ENCODE data around the gene WNT6. TPM values are rescaled to one million over a fixed set of nuclear protein-coding genes. Genes with fewer than 3 reads are reported as not detected.
A peak's percentile ranks its signal among the peaks of the same experiment; 100 is the strongest.

Gene WNT6
- total RNA-seq, 1 experiment from 2014 or later, result 8.1 TPM

- Histone ChIP-seq H3K9me3 (ENCODE audit: control insufficient read depth, insufficient read depth, low read depth, low read length) (no peaks in the 10 kb centered on the region), H3K27ac (ENCODE audit: low read length) (peak overlapping the region; percentile 80), H3K4me1 (ENCODE audit: control insufficient read depth, insufficient read depth, low read length) (peaks cover 54% of the 10 kb centered on the region), H3K4me3 (ENCODE audit: low read depth in 2 of 2, low read length in 2 of 2) (peak overlapping the region; percentile 26 to 62; a peak in 3 of 4 replicates), H3K36me3 (ENCODE audit: control insufficient read depth, insufficient read depth, low read length) (no peaks in the 10 kb centered on the region), H3K27me3 (ENCODE audit: control insufficient read depth, insufficient read depth, low read length) (no peaks in the 10 kb centered on the region)
- POLR2A ChIA-PET, result interaction anchor here (0.5 to 0.6 kb wide), 2 partner anchors 208 to 243 kb away, joined by 4 to 5 read pairs; no protein-coding TSS in a partner anchor
- peak; percentile 55 for ATAC-seq
- BruUV-seq (replicated peaks), result no TSS peak
- CTCF ChIA-PET, result interaction anchor here (0.6 to 3.6 kb wide), 3 partner anchors 19 to 63 kb away, joined by 3 to 102 read pairs (median 8); partner anchors contain the start of gene CDK5R2
- intact Hi-C loops (cut with micrococcal nuclease; ENCODE audit: unreplicated experiment) (no loop called here), in situ Hi-C loops (cut with HindIII; ENCODE audit: low pct_unique_long_range_greater_than_20kb, low sequenced_read_pairs) (no loop called here)
- TF ChIP-seq SIN3A (IDR thresholded peaks at IDR 0.05; ENCODE audit: borderline replicate concordance, insufficient read depth, low read depth, low read length) (no peak), POLR2AphosphoS5 (IDR thresholded peaks at IDR 0.05; ENCODE audit: low read depth, low read length) (no peak), TCF7L2 (IDR thresholded peaks at IDR 0.05; ENCODE audit: low read depth, low read length) (no peak)
- TF ChIP-seq, protein P1, sequence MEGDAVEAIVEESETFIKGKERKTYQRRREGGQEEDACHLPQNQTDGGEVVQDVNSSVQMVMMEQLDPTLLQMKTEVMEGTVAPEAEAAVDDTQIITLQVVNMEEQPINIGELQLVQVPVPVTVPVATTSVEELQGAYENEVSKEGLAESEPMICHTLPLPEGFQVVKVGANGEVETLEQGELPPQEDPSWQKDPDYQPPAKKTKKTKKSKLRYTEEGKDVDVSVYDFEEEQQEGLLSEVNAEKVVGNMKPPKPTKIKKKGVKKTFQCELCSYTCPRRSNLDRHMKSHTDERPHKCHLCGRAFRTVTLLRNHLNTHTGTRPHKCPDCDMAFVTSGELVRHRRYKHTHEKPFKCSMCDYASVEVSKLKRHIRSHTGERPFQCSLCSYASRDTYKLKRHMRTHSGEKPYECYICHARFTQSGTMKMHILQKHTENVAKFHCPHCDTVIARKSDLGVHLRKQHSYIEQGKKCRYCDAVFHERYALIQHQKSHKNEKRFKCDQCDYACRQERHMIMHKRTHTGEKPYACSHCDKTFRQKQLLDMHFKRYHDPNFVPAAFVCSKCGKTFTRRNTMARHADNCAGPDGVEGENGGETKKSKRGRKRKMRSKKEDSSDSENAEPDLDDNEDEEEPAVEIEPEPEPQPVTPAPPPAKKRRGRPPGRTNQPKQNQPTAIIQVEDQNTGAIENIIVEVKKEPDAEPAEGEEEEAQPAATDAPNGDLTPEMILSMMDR (IDR thresholded peaks at IDR 0.05), result no peak
- TF ChIP-seq, protein P2, sequence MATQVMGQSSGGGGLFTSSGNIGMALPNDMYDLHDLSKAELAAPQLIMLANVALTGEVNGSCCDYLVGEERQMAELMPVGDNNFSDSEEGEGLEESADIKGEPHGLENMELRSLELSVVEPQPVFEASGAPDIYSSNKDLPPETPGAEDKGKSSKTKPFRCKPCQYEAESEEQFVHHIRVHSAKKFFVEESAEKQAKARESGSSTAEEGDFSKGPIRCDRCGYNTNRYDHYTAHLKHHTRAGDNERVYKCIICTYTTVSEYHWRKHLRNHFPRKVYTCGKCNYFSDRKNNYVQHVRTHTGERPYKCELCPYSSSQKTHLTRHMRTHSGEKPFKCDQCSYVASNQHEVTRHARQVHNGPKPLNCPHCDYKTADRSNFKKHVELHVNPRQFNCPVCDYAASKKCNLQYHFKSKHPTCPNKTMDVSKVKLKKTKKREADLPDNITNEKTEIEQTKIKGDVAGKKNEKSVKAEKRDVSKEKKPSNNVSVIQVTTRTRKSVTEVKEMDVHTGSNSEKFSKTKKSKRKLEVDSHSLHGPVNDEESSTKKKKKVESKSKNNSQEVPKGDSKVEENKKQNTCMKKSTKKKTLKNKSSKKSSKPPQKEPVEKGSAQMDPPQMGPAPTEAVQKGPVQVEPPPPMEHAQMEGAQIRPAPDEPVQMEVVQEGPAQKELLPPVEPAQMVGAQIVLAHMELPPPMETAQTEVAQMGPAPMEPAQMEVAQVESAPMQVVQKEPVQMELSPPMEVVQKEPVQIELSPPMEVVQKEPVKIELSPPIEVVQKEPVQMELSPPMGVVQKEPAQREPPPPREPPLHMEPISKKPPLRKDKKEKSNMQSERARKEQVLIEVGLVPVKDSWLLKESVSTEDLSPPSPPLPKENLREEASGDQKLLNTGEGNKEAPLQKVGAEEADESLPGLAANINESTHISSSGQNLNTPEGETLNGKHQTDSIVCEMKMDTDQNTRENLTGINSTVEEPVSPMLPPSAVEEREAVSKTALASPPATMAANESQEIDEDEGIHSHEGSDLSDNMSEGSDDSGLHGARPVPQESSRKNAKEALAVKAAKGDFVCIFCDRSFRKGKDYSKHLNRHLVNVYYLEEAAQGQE (IDR thresholded peaks at IDR 0.05; ENCODE audit: insufficient read depth in 1 of 2, low read depth in 2 of 2, low read length in 1 of 2), result no peak
- no peak for DNase-seq (ENCODE audit: low read depth, low spot score)
Measured at GRCh38 chr2:218895759-218896500, 36.3 kb downstream of the WNT6 start.

DNA sequence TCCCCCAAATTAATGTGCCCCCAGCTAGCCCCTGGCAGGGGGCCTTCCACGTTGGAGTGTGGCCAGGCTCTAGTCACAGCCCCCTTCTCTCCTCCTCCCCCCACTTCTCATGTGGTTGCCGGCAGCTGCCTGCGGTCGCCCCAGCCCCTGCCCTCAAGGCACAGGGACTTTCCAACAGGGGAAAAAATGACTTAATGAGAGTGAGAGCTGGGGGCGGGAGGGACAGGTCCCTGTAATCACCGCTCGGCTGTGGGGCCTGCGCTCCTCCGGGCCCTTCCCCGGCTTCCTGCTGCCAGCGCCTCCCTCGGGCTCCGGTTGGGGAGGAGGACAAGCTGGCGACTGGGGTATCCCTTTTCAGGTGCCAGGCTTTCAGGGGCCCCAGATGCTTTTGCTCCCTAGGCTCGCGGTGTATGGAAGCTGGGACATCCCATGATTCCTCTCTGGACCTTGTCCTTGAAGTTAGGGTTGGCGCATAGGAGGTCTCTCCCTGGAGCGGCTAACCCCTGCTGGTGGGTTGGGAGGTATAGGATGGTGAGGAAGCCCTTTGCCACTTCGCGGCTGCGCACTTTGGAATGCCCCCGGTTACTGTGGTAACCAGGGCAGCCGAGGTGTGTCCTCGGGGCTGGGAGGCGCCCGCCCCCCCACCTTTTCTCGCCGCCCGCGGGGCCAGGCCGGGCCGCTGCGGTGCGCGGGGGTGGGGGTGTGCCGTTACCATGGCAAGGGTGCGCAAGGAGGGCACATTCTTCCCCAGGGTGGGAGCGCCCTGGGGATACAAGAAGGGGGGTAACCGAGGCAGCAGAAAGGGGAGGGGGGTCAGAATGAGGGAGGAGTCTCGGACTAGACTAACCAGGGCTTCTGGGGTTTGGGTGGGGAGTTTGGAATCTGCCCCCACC lies 37.1 kb downstream of the WNT6 start:
- Histone ChIP-seq H3K36me3 (ENCODE audit: control insufficient read depth, insufficient read depth, low read length) (no peaks in the 10 kb centered on the region), H3K27ac (ENCODE audit: low read length) (peak overlapping the region; percentile 80), H3K4me3 (ENCODE audit: low read depth in 2 of 2, low read length in 2 of 2) (peak overlapping the region; percentile 26 to 62), H3K4me1 (ENCODE audit: control insufficient read depth, insufficient read depth, low read length) (peaks cover 54% of the 10 kb centered on the region), H3K9me3 (ENCODE audit: control insufficient read depth, insufficient read depth, low read depth, low read length) (no peaks in the 10 kb centered on the region), H3K27me3 (ENCODE audit: control insufficient read depth, insufficient read depth, low read length) (no peaks in the 10 kb centered on the region)
- CTCF ChIA-PET, result interaction anchor here (0.5 to 3.6 kb wide), 8 partner anchors 11 to 574 kb away, joined by 3 to 102 read pairs (median 8); partner anchors contain the start of gene CDK5R2
- intact Hi-C loops (cut with micrococcal nuclease; ENCODE audit: unreplicated experiment), result no loop called here
- POLR2A ChIA-PET, result interaction anchor here (0.5 to 0.6 kb wide), 2 partner anchors 242 to 611 kb away, joined by 4 to 5 read pairs; no protein-coding TSS in a partner anchor
- ATAC-seq (peak; percentile 70), DNase-seq (ENCODE audit: low read depth, low spot score) (no peak)
- TF ChIP-seq, protein P2 (IDR thresholded peaks at IDR 0.05; ENCODE audit: insufficient read depth in 1 of 2, low read depth in 2 of 2, low read length in 1 of 2), result no peak
- TF ChIP-seq POLR2AphosphoS5 (IDR thresholded peaks at IDR 0.05; ENCODE audit: low read depth, low read length) (peak; percentile 66; the same call in 1 of the 2 replicates), TCF7L2 (IDR thresholded peaks at IDR 0.05; ENCODE audit: low read depth, low read length) (peak; percentile 91), SIN3A (IDR thresholded peaks at IDR 0.05; ENCODE audit: borderline replicate concordance, insufficient read depth, low read depth, low read length) (no peak)
- TF ChIP-seq, protein P1 (IDR thresholded peaks at IDR 0.05), result no peak; the same call in 1 of the 2 replicates
- in situ Hi-C loops (cut with HindIII; ENCODE audit: low pct_unique_long_range_greater_than_20kb, low sequenced_read_pairs), result no loop called here
- BruUV-seq (replicated peaks), result no TSS peak
